ENCODE data around the gene NSL1. TPM values are rescaled to one million over a fixed set of nuclear protein-coding genes. Genes with fewer than 3 reads are reported as not detected.
"Not testable (repeated sequence)": the region's sequence is repeated elsewhere in the genome, so short reads cannot be mapped to it uniquely, and the experiment has no call there.

Gene NSL1
- total RNA-seq, 2 experiments from 2014 or later: 38.1 to 38.2 TPM

DNA sequence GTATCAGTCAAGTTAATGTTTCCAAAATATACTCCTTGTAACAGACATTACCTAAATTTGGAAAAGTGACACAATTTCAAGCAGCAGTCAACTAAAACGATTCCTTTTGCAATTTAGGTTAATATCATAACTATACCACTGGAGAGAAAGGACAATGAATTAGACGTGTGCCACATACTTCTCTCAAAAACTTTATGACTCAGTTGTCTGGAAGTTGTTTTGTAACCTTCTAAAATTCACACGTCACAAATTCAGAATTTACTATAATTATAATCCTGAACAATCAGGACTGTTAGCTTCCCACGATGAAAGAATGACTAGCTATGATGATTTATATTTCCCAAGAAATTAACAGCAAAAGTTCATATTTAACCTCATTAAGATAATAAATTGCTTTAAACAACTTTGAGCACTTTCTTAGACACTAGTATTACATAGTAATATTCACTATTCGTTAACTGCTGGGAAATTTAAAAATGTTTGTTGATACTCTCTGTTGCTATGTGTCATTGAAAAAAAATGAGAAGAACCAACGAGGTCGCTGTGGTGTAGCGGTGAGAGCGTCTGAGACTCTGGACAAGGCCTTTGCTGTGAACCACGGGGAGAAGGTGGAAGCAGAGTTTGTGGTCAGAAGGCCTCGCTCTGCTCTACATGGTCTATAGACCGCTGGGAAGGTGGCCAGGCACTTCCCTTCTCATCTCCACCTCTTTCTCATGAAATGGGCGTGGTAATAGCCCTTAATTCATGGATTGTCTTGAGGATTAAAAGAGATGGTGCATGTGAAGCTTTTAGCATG, 64.0 kb downstream of the NSL1 start:
- DNase-seq (no peak), ATAC-seq (ENCODE audit: low read depth) (peak; percentile 45)
- Mint-ChIP-seq H3K4me1 (peaks cover 30% of the 10 kb centered on the region), H3K27me3 (no peaks in the 10 kb centered on the region), H3K27ac (no peak overlapping the region), H3K9me3 (no peaks in the 10 kb centered on the region), H3K36me3 (peaks cover 30% of the 10 kb centered on the region), H3K4me3 (peak overlapping the region; percentile 47)
- POLR2A ChIA-PET: no interaction called here

DNA sequence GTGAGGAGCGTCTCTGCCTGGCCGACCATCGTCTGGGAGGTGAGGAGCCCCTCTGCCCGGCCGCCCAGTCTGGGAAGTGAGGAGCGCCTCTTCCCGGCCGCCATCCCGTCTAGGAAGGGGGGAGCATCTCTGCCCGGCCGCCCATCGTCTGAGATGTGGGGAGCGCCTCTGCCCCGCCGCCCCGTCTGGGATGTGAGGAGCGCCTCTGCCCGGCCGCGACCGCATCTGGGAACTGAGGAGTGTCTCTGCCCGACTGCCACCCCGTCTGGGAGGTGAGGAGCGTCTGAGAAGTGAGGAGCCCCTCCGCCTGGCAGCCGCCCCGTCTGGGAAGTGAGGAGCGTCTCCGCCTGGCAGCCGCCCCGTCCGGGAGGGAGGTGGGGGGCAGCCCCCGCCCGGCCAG, 66.9 kb downstream of the NSL1 start:
- DNase-seq; H3K27ac Mint-ChIP-seq; H3K27me3 Mint-ChIP-seq; H3K4me3 Mint-ChIP-seq; H3K9me3 Mint-ChIP-seq; ATAC-seq (ENCODE audit: low read depth); POLR2A ChIA-PET: not testable (repeated sequence)
- Mint-ChIP-seq H3K4me1 (peaks cover 47% of the 10 kb centered on the region), H3K36me3 (peaks cover 28% of the 10 kb centered on the region)

DNA sequence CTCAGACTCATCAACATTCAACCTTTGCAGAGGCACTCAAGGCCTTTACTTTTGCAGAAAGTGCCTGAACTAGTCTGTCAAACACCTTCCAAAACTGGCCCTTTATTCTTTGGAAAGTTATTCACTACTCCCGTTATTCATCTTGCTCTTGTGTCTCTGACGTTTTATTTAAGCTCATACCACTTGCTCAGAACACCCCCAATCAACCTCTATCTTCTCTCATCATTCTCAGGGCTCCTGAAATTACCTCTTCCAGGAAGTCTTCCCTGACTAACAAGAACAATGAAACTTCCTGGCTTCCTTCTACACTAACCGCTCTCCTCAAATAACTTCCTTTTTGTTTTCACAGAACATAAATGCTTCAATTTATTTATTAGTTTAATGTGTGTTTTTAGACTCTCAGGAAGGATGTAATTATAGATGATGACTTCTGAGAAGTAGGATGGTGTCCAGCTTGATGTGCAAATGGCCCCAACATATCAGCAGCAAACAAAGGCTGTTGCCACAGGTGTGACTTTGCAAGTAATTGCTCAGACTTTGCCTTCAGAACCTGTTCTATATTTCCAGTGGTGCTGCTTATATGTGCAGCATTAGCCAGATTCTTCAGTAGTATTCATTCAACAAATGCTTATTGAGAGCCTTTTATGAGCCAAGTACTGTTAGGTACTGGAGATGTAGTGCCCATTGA, 69.2 kb downstream of the NSL1 start:
- Mint-ChIP-seq H3K4me3 (peak overlapping the region; percentile 68), H3K36me3 (peaks cover 32% of the 10 kb centered on the region), H3K27me3 (peaks cover 4% of the 10 kb centered on the region), H3K27ac (peak overlapping the region; percentile 71), H3K9me3 (no peaks in the 10 kb centered on the region), H3K4me1 (peaks cover 40% of the 10 kb centered on the region)
- ATAC-seq (ENCODE audit: low read depth) (peak; percentile 44), DNase-seq (no peak)
- POLR2A ChIA-PET: interaction anchor here (0.6 kb wide), 1 partner anchor 822 kb away, joined by 3 read pairs; no protein-coding TSS in a partner anchor

DNA sequence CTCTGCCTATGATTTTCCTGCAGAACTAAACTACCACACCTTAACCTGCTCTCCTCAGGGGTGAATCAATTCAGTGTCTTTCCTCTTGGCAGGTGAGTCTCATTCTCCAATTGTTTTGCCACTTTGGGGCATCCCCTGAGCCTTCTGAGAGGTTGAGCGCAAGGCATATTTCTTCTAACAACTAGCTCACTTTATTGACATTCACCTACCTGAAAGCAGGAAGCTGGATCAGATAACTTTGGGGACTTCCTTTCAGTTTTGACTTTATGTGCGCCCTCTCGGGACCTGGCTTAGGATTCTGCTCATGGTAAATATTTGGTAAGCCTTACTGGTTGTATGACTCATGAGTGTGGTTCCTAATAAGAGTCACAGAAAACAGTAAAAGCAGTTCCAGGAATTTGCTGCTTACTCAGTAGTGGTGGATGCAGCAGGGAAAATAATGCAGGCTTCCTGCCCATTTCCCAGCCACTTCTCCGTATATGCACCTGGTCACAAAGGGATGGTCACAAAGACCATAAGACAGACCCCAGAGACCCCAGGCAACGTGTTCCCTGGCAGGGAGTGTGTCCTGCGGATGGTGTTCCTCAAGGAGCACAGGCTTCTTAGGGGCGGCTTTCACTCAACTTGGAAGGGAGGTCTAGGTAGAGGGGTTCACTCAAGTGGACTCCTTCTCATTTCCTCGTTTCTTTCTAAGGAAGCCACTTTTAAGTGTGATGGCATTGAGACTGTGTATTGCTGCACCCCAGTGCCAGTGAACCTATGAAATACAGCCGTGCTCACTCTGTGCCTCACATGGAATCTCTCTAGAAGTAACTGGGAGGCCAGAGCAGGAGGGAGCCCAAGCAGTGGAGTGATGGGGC, 70.0 kb downstream of the NSL1 start:
- peaks cover 4% of the 10 kb centered on the region for H3K27me3 Mint-ChIP-seq
- H3K36me3 Mint-ChIP-seq: peaks cover 27% of the 10 kb centered on the region
- DNase-seq: no peak
- POLR2A ChIA-PET: no interaction called here
- H3K4me1 Mint-ChIP-seq: peaks cover 36% of the 10 kb centered on the region
- H3K9me3 Mint-ChIP-seq: no peaks in the 10 kb centered on the region
- peak overlapping the region; percentile 71 for H3K27ac Mint-ChIP-seq
- ATAC-seq (ENCODE audit: low read depth): peak; percentile 84
- H3K4me3 Mint-ChIP-seq: peak overlapping the region; percentile 68

DNA sequence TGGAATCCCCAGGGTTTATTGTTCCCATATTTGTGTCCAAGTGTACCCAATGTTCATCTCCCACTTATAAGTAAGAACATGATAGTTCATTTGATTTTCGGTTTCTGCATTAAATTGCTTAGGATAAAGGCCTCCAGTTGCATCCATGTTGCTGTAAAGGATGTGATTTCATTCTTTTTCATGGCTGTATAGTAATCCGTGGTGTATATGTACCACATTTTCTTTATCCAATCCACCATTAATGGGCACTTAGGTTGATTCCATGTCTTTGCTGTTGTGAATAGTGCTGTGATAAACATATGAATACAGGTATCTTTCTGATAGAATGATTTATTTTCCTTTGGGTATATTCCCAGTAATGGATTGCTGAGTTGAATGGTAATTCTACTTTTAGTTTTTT, 71.9 kb downstream of the NSL1 start:
- peaks cover 17% of the 10 kb centered on the region for H3K36me3 Mint-ChIP-seq
- no peak for DNase-seq
- no peak for ATAC-seq (ENCODE audit: low read depth)
- peaks cover 7% of the 10 kb centered on the region for H3K27me3 Mint-ChIP-seq
- no peak overlapping the region for H3K4me3 Mint-ChIP-seq
- POLR2A ChIA-PET: no interaction called here
- peaks cover 32% of the 10 kb centered on the region for H3K4me1 Mint-ChIP-seq
- no peak overlapping the region for H3K27ac Mint-ChIP-seq
- H3K9me3 Mint-ChIP-seq: no peaks in the 10 kb centered on the region

DNA sequence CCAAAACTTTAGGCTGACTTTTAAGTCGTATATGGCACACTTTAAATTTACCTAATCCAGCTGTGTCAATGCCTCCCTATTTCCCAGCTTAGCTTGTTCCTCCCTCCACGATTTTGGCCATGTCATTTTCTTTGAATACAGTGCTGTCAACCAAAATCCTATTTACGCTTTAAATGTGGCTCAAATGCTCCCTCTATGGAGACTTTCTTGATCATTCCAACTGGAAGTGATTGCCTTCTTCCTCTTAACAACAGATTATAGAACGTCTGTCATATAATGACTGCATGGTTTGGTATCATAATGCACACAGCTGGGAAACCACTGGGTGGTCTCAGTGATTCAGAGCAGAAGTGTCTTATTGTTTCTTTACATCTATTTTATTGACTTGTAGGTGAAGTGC, 73.1 kb downstream of the NSL1 start:
- DNase-seq (no peak), ATAC-seq (ENCODE audit: low read depth) (no peak)
- POLR2A ChIA-PET: no interaction called here
- no peak overlapping the region for H3K27ac Mint-ChIP-seq
- H3K36me3 Mint-ChIP-seq: peaks cover 10% of the 10 kb centered on the region
- H3K4me3 Mint-ChIP-seq: no peak overlapping the region
- peaks cover 7% of the 10 kb centered on the region for H3K27me3 Mint-ChIP-seq
- H3K9me3 Mint-ChIP-seq: no peaks in the 10 kb centered on the region
- peaks cover 28% of the 10 kb centered on the region for H3K4me1 Mint-ChIP-seq

DNA sequence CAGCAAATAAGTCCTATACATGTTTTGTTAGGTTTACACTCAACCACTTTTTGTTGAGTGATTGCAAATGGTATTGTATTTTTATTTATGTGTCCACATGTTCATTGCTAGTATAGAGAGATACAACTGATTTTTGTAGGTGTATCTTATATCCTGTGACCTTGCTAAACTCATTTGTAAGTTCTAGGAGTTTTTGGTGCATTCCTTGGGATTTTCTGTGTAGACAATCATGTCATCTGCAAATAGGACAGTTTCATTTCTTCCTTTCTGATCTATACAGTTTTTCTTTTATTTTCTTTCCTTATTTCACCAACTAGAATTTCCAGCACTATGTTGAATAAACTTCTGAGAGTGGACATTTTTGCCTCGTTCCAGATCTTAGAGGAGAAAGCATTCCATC, 75.4 kb downstream of the NSL1 start:
- H3K27me3 Mint-ChIP-seq: peaks cover 11% of the 10 kb centered on the region
- POLR2A ChIA-PET: no interaction called here
- no peak overlapping the region for H3K27ac Mint-ChIP-seq

DNA sequence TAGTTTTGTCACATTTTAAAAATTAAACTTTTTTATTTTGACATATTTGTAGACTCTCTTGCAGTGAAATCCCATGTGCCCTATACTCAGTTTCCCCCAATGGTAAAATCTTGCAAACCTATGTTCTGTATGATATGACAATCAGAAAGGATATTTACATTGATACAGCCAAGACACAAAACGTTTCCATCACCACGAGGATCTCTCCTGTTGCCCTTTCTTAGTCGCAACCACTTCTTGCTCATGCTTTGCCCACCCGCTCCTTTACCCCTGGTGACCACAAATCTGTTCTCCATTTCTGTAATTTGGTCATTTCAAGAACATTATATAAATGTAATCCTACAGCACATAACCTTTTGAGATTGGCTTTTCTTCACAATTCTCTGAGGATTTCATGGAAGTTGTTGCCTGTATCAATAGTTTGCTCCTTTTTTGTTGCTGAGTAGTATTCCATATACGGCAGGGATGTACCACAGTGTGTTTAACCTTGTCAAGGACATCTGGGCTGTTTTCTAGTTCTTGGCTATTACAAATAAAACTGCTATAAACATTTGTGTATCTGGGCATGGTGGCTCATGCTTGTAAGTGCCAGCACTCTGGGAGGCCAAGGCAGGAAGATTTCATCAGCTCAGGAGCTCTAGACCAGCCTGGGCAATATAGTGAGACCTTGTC, 78.0 kb downstream of the NSL1 start:
- no peak for DNase-seq
- Mint-ChIP-seq H3K27ac (no peak overlapping the region), H3K4me3 (no peak overlapping the region), H3K9me3 (no peaks in the 10 kb centered on the region), H3K27me3 (peaks cover 11% of the 10 kb centered on the region), H3K36me3 (peaks cover 2% of the 10 kb centered on the region), H3K4me1 (peaks cover 9% of the 10 kb centered on the region)
- POLR2A ChIA-PET: no interaction called here
- no peak for ATAC-seq (ENCODE audit: low read depth)

More for the DNA sequence above, 75.4 kb downstream of the NSL1 start:
- DNase-seq (no peak), ATAC-seq (ENCODE audit: low read depth) (no peak)
- Mint-ChIP-seq H3K36me3 (peaks cover 5% of the 10 kb centered on the region), H3K9me3 (no peaks in the 10 kb centered on the region), H3K4me1 (peaks cover 8% of the 10 kb centered on the region), H3K4me3 (no peak overlapping the region)

DNA sequence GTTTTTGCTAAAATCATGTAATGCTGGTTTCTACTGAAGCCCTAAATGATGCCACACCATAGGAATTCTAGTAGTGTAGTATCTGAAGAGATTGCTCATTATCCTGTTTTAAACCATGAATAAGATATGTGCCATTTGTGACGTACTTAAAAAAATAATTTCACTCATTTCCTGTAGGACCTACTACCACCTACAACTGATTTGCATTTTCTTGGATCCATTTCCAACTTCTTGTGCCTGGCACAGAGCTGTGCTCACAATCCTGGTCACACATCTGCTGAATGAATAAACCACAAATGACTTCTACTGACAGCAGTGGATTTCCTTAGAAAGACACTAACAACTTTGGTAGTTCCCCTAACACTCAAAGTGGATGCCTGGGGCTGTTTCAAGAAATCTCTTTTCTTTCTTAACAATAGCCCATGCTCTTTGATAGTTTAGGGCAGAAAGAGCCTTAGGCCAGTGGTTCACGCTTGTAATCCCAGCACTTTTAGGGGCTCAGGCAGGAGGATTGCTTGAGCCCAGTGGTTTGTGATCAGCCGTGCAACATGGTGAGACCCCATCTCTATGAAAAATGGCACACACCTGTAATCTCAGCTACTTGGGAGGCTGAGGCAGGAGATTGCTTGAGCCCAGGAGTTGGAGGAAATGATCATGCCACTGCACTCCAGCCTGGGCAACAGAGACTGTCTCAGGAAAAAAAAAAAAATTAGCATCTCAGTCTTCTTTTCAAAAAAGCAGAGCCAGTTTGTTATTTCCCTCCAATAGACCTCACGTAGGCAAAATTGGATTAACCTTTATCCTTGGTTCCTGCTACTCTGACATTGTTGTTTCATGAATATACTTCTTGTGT, 78.9 kb downstream of the NSL1 start:
- POLR2A ChIA-PET: no interaction called here
- no peak overlapping the region for H3K27ac Mint-ChIP-seq
- H3K27me3 Mint-ChIP-seq: peaks cover 7% of the 10 kb centered on the region

DNA sequence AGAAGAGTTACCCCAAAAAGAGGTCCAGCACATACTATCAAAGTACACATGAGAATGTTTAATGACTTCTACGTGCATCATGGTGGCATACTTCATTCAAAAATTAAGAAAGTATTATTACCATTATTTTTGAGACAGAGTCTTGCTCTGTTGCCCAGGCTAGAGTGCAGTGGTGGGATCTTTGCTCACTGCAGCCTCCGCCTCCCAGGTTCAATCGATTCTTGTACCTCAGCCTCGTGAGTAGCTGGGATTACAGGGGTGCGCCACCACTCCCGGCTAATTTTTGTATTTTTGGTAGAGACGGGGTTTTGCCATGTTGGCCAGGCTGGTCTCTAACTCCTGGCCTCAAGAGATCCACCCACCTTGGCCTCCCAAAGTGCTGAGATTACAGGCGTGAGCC, 79.6 kb downstream of the NSL1 start:
- H3K27ac Mint-ChIP-seq; H3K36me3 Mint-ChIP-seq; H3K4me3 Mint-ChIP-seq; H3K9me3 Mint-ChIP-seq; H3K27me3 Mint-ChIP-seq; H3K4me1 Mint-ChIP-seq; ATAC-seq (ENCODE audit: low read depth); POLR2A ChIA-PET; DNase-seq: not testable (repeated sequence)

More for the DNA sequence above, 78.9 kb downstream of the NSL1 start:
- ATAC-seq (ENCODE audit: low read depth): no peak
- DNase-seq: no peak
- H3K36me3 Mint-ChIP-seq: no peaks in the 10 kb centered on the region
- H3K4me3 Mint-ChIP-seq: no peak overlapping the region
- H3K9me3 Mint-ChIP-seq: no peaks in the 10 kb centered on the region
- peaks cover 6% of the 10 kb centered on the region for H3K4me1 Mint-ChIP-seq

DNA sequence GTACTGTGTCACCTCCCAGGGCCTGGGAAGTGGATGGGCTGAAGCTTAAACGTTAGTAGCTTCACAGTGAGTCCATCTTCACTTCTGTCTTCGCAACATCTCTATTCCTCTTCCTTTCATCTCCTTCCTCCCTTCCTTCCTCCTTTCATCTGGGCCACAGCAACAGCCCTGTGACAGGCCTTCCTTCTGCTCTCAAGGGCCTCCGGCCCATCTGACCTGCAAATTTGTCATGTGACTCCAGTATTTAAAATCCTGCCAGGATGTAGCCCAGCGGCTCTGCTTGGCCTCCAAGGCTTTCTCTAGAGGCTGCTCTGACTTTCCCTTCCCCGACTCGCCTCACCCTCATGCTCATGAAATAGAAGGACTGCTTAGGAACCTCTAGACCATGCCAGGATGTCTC, 81.0 kb downstream of the NSL1 start:
- Mint-ChIP-seq H3K4me1 (peaks cover 6% of the 10 kb centered on the region), H3K27me3 (peaks cover 4% of the 10 kb centered on the region), H3K27ac (no peak overlapping the region), H3K9me3 (no peaks in the 10 kb centered on the region), H3K36me3 (no peaks in the 10 kb centered on the region), H3K4me3 (no peak overlapping the region)
- no peak for ATAC-seq (ENCODE audit: low read depth)
- POLR2A ChIA-PET: interaction anchor here (1.1 kb wide), 1 partner anchor 81 kb away, joined by 4 read pairs; the partner anchor contains the start of genes NSL1 and TATDN3
- DNase-seq: no peak

DNA sequence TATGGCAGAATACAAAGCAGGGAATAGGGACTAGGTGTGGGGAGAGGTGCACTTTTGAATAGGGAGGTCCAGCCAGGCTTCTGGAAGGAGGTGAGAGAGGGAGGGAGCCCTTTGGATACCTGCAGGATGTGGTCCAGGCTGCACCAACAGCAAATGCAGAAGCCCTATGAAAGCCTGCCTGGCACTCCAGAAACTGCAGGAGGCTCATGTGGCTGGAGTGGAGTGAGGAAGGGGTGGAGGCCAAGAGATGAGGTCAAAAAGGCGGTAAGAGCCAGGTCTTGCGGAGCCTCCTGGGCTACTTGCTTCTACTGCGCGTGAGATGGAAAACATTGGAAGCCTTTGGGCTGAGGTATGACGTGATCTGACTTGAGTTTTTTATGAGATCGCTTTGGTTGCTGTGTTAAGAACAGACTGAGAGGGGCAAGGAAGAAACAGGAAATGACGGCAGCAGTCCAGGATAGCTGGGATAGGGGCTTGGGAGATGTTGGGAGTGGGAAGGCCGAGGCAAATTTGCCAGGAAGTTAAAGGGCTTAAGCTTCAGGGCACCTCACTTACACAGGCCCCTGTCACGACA, 87.5 kb downstream of the NSL1 start:
- Mint-ChIP-seq H3K36me3 (no peaks in the 10 kb centered on the region), H3K9me3 (no peaks in the 10 kb centered on the region), H3K27ac (no peak overlapping the region), H3K4me1 (peaks cover 12% of the 10 kb centered on the region), H3K27me3 (peaks cover 2% of the 10 kb centered on the region), H3K4me3 (no peak overlapping the region)
- no peak for ATAC-seq (ENCODE audit: low read depth)
- DNase-seq: no peak
- POLR2A ChIA-PET: no interaction called here
